OCI-LY7 (cell line): ENCODE data around the gene COCH. TPM values are rescaled to one million over a fixed set of nuclear protein-coding genes. Genes with fewer than 3 reads are reported as not detected.

Source experiments
- BruUV-seq: library from RNA; stranded (reverse); fragments of 400-500 nt; replicated peaks from 2 replicates; lab custom pipeline; 2021; lab: Mats Ljungman, UMichigan
- CTCF ChIA-PET: fragments of 300-600 bp; sonication (Branson Sonifier 250); formaldehyde crosslinking; loops from one replicate; lab custom pipeline; 2022; ENCODE audit warnings: antibody characterized with exemption; ENCODE audit not compliant: unreplicated experiment; lab: Charles Lee
- POLR2A ChIA-PET: fragments of 300-600 bp; sonication (Branson Sonifier 250); formaldehyde crosslinking; loops from one replicate; lab custom pipeline; 2022; ENCODE audit warnings: antibody characterized with exemption; lab: Charles Lee
- DNase-seq: peaks from one replicate; pipeline ENCODE4 v3.0.0-alpha.2; 2015; ENCODE audit warnings: low spot score
- H2AFZ ChIP-seq: fragments of 200-600 bp; sonication (generic), shearing (Covaris generic); 2 replicates; pipeline ENCODE4 v1.6.1; 2014; ENCODE audit warnings: mild to moderate bottlenecking, antibody characterized with exemption, low read length, moderate library complexity
- H3K27ac ChIP-seq: fragments of 200-600 bp; sonication (generic); 2 replicates; pipeline ENCODE4 v1.5.1; 2014; ENCODE audit warnings: mixed run types, low read depth, mild to moderate bottlenecking, moderate library complexity, low read length, inconsistent platforms; ENCODE audit not compliant: poor library complexity, severe bottlenecking
- H3K36me3 ChIP-seq: fragments of 200-600 bp; sonication (generic); 2 replicates; pipeline ENCODE4 v1.6.1; 2014; ENCODE audit warnings: mild to moderate bottlenecking, antibody characterized with exemption, low read length, moderate library complexity, mixed read lengths; ENCODE audit not compliant: insufficient read depth
- H3K4me1 ChIP-seq: fragments of 200-600 bp; sonication (generic); 2 replicates; pipeline ENCODE4 v1.5.1; 2014; ENCODE audit warnings: mild to moderate bottlenecking, low read length; ENCODE audit not compliant: insufficient read depth, poor library complexity, severe bottlenecking
- H3K4me2 ChIP-seq: fragments of 200-600 bp; sonication (generic); 2 replicates; pipeline ENCODE4 v1.6.1; 2014; ENCODE audit warnings: mild to moderate bottlenecking, low read length
- H3K4me3 ChIP-seq: fragments of 200-600 bp; sonication (generic); 2 replicates; pipeline ENCODE4 v1.5.1; 2014; ENCODE audit warnings: mild to moderate bottlenecking, low read depth, low read length; ENCODE audit not compliant: poor library complexity, severe bottlenecking
- H3K79me2 ChIP-seq: fragments of 200-600 bp; sonication (generic); 2 replicates; pipeline ENCODE4 v1.6.1; 2016; ENCODE audit warnings: low read depth, mild to moderate bottlenecking, low read length, moderate library complexity, mixed read lengths; ENCODE audit not compliant: insufficient read depth
- H3K9me2 ChIP-seq: fragments of 200-600 bp; sonication (generic); 2 replicates; pipeline ENCODE4 v1.6.1; 2016; ENCODE audit warnings: mild to moderate bottlenecking, low read length, mixed read lengths; ENCODE audit not compliant: insufficient read depth
- H3K9me3 ChIP-seq: fragments of 200-600 bp; sonication (generic); 2 replicates; pipeline ENCODE4 v1.6.1; 2014; ENCODE audit warnings: mild to moderate bottlenecking, mixed run types, low read length, mixed read lengths
- H4K20me1 ChIP-seq: fragments of 200-600 bp; sonication (generic); 2 replicates; pipeline ENCODE4 v1.6.1; 2014; ENCODE audit warnings: mild to moderate bottlenecking, antibody characterized with exemption, low read length, moderate library complexity, mixed read lengths; ENCODE audit not compliant: insufficient read depth
- EZH2phosphoT487 ChIP-seq: fragments of 200-600 bp; sonication (generic); IDR thresholded peaks from 2 replicates; pipeline ENCODE4 v1.6.1; 2018; ENCODE audit warnings: low read depth, borderline replicate concordance, mild to moderate bottlenecking, mixed run types, antibody characterized with exemption, low read length, moderate library complexity, mixed read lengths
- intact Hi-C: fragments of 100-400 bp; cut with micrococcal nuclease; formaldehyde crosslinking; loops from one replicate; pipeline ENCODE4 v1.10.0; 2022; ENCODE audit not compliant: unreplicated experiment
- total RNA-seq, 2 experiments: library from RNA; depleted of rRNA in 1 of 2; stranded (reverse); fragments of >200 nt in 1 of 2; shearing (Covaris generic) in 1 of 2; gene quantifications; 2 replicates each; pipeline ENCODE4 v1.2.3, GENCODE V29; 2014 to 2022
- TF ChIP-seq, protein P1 (sequence below): fragments of 200-600 bp; sonication (generic); conservative IDR thresholded peaks from 2 replicates; pipeline ENCODE4 v1.5.1; 2014; ENCODE audit warnings: mild to moderate bottlenecking, antibody characterized with exemption, low read length, moderate library complexity, mixed read lengths

Gene COCH
- total RNA-seq, 2 experiments from 2014 or later = 18.7 to 19.8 TPM

DNA sequence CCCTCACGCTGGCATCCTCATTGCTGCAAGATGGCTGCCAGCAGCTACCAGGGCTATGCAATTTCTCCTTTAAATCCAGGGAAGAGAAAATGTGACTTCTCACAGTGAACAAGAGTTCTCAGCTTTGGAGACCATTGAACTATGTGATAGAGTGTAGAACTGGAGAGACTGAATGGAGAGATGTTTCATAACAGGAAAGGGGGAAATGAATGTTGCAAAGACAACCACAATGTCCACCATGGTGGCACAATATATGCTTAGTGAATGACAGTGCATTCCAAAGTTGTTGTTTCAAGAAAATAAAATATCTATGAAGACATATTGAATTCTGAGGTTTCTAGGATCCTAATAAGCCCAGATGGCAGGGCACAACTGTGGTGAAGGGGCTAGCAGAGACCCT lies 13.2 kb upstream of the COCH start:
- no peaks in the 10 kb centered on the region for H4K20me1 ChIP-seq
- no peak for DNase-seq
- intact Hi-C loops = no loop called here
- H3K36me3 ChIP-seq = no peaks in the 10 kb centered on the region
- POLR2A ChIA-PET = no interaction called here
- H2AFZ ChIP-seq = no peak overlapping the region
- no peak overlapping the region for H3K4me3 ChIP-seq
- H3K9me2 ChIP-seq = no peaks in the 10 kb centered on the region
- no TSS peak for BruUV-seq
- no peak overlapping the region for H3K27ac ChIP-seq
- CTCF ChIA-PET = no interaction called here
- H3K4me1 ChIP-seq = peaks cover 7% of the 10 kb centered on the region
- H3K9me3 ChIP-seq = no peaks in the 10 kb centered on the region
- H3K4me2 ChIP-seq = no peak overlapping the region
- TF ChIP-seq, protein P1, sequence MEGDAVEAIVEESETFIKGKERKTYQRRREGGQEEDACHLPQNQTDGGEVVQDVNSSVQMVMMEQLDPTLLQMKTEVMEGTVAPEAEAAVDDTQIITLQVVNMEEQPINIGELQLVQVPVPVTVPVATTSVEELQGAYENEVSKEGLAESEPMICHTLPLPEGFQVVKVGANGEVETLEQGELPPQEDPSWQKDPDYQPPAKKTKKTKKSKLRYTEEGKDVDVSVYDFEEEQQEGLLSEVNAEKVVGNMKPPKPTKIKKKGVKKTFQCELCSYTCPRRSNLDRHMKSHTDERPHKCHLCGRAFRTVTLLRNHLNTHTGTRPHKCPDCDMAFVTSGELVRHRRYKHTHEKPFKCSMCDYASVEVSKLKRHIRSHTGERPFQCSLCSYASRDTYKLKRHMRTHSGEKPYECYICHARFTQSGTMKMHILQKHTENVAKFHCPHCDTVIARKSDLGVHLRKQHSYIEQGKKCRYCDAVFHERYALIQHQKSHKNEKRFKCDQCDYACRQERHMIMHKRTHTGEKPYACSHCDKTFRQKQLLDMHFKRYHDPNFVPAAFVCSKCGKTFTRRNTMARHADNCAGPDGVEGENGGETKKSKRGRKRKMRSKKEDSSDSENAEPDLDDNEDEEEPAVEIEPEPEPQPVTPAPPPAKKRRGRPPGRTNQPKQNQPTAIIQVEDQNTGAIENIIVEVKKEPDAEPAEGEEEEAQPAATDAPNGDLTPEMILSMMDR = no peak
- no peak for TF ChIP-seq EZH2phosphoT487
- H3K79me2 ChIP-seq = no peaks in the 10 kb centered on the region

DNA sequence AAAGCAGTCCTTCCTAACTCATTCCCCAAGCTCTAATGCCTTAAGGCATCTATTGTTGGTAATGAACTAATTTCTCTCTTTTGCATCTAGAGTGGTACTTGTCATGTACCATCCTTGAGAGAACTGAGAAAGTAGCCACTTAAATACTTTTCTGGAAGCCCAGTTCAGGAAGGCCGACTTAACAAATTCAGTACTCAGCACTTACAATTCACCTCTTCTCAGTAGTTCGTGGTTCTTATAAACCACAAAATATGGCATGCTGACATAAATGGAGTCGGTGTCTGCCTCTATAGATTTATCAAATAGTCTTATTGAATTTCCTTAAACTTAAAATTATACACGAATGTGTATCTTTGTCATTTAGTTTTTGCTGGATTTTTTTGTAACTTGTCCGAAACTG lies 9.4 kb upstream of the COCH start:
- H3K4me2 ChIP-seq = no peak overlapping the region
- H3K79me2 ChIP-seq = no peaks in the 10 kb centered on the region
- CTCF ChIA-PET = no interaction called here
- POLR2A ChIA-PET = no interaction called here
- intact Hi-C loops = no loop called here
- TF ChIP-seq, protein P1 = no peak
- no peak for TF ChIP-seq EZH2phosphoT487
- H3K4me1 ChIP-seq = peaks cover 7% of the 10 kb centered on the region
- H2AFZ ChIP-seq = no peak overlapping the region
- H3K9me2 ChIP-seq = no peaks in the 10 kb centered on the region
- no peak overlapping the region for H3K4me3 ChIP-seq
- DNase-seq = no peak
- no peaks in the 10 kb centered on the region for H3K36me3 ChIP-seq
- no peaks in the 10 kb centered on the region for H3K9me3 ChIP-seq
- BruUV-seq = no TSS peak
- no peaks in the 10 kb centered on the region for H4K20me1 ChIP-seq
- no peak overlapping the region for H3K27ac ChIP-seq

DNA sequence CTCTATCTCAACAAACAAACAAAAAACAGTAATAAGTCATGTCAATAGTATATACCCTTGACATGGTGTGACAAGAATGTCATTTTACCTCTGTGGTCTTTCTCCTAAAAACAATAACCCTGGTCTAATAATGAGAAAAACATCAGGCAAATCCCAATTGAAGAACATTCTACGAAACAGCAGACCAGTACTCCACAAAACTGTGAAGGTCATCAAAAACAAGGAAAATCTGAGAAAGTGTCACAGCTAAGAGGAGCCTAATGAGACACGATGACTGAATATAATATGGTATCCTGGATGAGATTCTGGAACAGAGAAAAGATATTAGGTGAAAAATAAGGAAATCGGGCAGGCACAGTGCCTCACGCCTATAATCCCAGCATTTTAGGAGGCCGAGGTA lies 5.6 kb upstream of the COCH start:
- Histone ChIP-seq H3K9me3 (no peaks in the 10 kb centered on the region), H3K79me2 (no peaks in the 10 kb centered on the region), H3K4me1 (peaks cover 2% of the 10 kb centered on the region), H3K4me3 (no peak overlapping the region), H3K9me2 (no peaks in the 10 kb centered on the region), H2AFZ (no peak overlapping the region), H3K36me3 (no peaks in the 10 kb centered on the region), H4K20me1 (no peaks in the 10 kb centered on the region), H3K27ac (no peak overlapping the region), H3K4me2 (no peak overlapping the region)
- TF ChIP-seq, protein P1 = no peak
- no peak for TF ChIP-seq EZH2phosphoT487
- BruUV-seq = no TSS peak
- ChIA-PET POLR2A (interaction anchor here (0.6 kb wide), 2 partner anchors 250 to 529 kb away, joined by 3 read pairs; no protein-coding TSS in a partner anchor), CTCF (no interaction called here)
- no peak for DNase-seq
- intact Hi-C loops = no loop called here
